Mammary epithelial cell (primary cell): ENCODE results near the gene NFATC2IP.

Experiments used
- CTCF ChIP-seq, 2 donors: IDR thresholded peaks in 1 of 2; conservative IDR thresholded peaks in 1 of 2; 2 replicates each; pipeline ENCODE4 v1.5.1; 2011 to 2012; ENCODE audit warnings: inconsistent platforms in 2 of 2, low read length in 2 of 2, mild to moderate bottlenecking in 2 of 2, control low read depth in 1 of 2, low read depth in 1 of 2; ENCODE audit not compliant: insufficient read depth in 1 of 2; ENCODE audit errors: extremely low read depth in 1 of 2
- EZH2 ChIP-seq: IDR thresholded peaks from 2 replicates; pipeline ENCODE4 v1.6.1; 2012; ENCODE audit warnings: low read length, inconsistent platforms, borderline replicate concordance

GRCh38 chr16:28951410-28951943, 740 bp downstream of the NFATC2IP start:
- TF ChIP-seq CTCF (conservative IDR thresholded peaks at IDR 0.05 in 1 of 2, IDR thresholded peaks at IDR 0.05 in 1 of 2; ENCODE audit: extremely low read depth in 1 of 2, insufficient read depth in 1 of 2, low read depth in 1 of 2, low read length in 2 of 2) (no peak), EZH2 (no peak)
